Neural cell (in vitro differentiated cells): ENCODE data around the gene OVCH1. TPM values are rescaled to one million over a fixed set of nuclear protein-coding genes. Genes with fewer than 3 reads are reported as not detected.

ENCODE experiments used
- H2AFZ ChIP-seq: fragments of 200-600, 300-800 bp; sonication (generic), shearing (Covaris generic); 2 replicates; pipeline ENCODE4 v1.6.0; 2014; ENCODE audit warnings: low read depth, mild to moderate bottlenecking, antibody characterized with exemption, low read length, moderate library complexity
- H3F3A ChIP-seq: fragments of 200-600 bp; shearing (Covaris generic); 2 replicates; pipeline ENCODE4 v1.6.1; 2016; ENCODE audit warnings: mild to moderate bottlenecking, moderate library complexity, mixed read lengths, antibody characterized with exemption, low read length; ENCODE audit not compliant: insufficient read depth, poor library complexity, severe bottlenecking
- H3K27ac ChIP-seq: fragments of 200-600, 300-800 bp; sonication (generic), shearing (Covaris generic); 2 replicates; pipeline ENCODE4 v1.5.1; 2014; ENCODE audit warnings: mild to moderate bottlenecking, low read length, moderate library complexity
- H3K27me3 ChIP-seq: fragments of 300-800, 200-600 bp; sonication (generic), shearing (Covaris generic); 2 replicates; pipeline ENCODE4 v1.6.0; 2014; ENCODE audit warnings: mild to moderate bottlenecking, low read depth, low read length, moderate library complexity; ENCODE audit not compliant: insufficient read depth
- H3K36me3 ChIP-seq: fragments of 300-800, 200-600 bp; sonication (generic), shearing (Covaris generic); 2 replicates; pipeline ENCODE4 v1.5.1; 2014; ENCODE audit warnings: mild to moderate bottlenecking, antibody characterized with exemption, low read length, moderate library complexity; ENCODE audit not compliant: insufficient read depth
- H3K4me2 ChIP-seq: fragments of 300-800, 200-600 bp; sonication (generic), shearing (Covaris generic); 2 replicates; pipeline ENCODE4 v1.6.0; 2014; ENCODE audit warnings: mild to moderate bottlenecking, low read length
- H3K4me3 ChIP-seq: fragments of 300-800, 200-600 bp; sonication (generic), shearing (Covaris generic); 2 replicates; pipeline ENCODE4 v1.5.1; 2014; ENCODE audit warnings: mild to moderate bottlenecking, low read length, moderate library complexity
- H3K79me2 ChIP-seq: fragments of 200-600 bp; shearing (Covaris generic); replicated peaks from 2 replicates; pipeline ENCODE4 v1.6.0; 2014; ENCODE audit warnings: mild to moderate bottlenecking, low read length, moderate library complexity; ENCODE audit not compliant: insufficient read depth
- H3K9ac ChIP-seq: fragments of 300-800, 200-600 bp; sonication (generic), shearing (Covaris generic); 2 replicates; pipeline ENCODE4 v1.6.1; 2016; ENCODE audit warnings: mild to moderate bottlenecking, low read length, mixed read lengths
- H3K9me2 ChIP-seq: fragments of 200-600 bp; shearing (Covaris generic); 2 replicates; pipeline ENCODE4 v1.6.1; 2016; ENCODE audit warnings: mild to moderate bottlenecking, low read length, mixed read lengths; ENCODE audit not compliant: insufficient read depth
- H3K9me3 ChIP-seq: fragments of 200-600, 300-800 bp; sonication (generic), shearing (Covaris generic); 2 replicates; pipeline ENCODE4 v1.6.1; 2016; ENCODE audit warnings: mild to moderate bottlenecking, mixed run types, low read length, moderate library complexity, mixed read lengths
- H4K20me1 ChIP-seq: fragments of 200-600 bp; shearing (Covaris generic); 2 replicates; pipeline ENCODE4 v1.6.1; 2016; ENCODE audit warnings: mild to moderate bottlenecking, mixed run types; ENCODE audit not compliant: insufficient read depth
- CTCF ChIP-seq: fragments of 450-650 bp; IDR thresholded peaks from 2 replicates; pipeline ENCODE4 v1.5.1; 2014; ENCODE audit warnings: antibody characterized with exemption, mild to moderate bottlenecking, moderate library complexity; ENCODE audit not compliant: poor library complexity, severe bottlenecking
- EP300 ChIP-seq: fragments of 450-650 bp; conservative IDR thresholded peaks from 2 replicates; pipeline ENCODE4 v1.6.1; 2014; ENCODE audit warnings: antibody characterized with exemption, mild to moderate bottlenecking, moderate library complexity; ENCODE audit not compliant: poor library complexity, severe bottlenecking
- EZH2 ChIP-seq: fragments of 200-600, 300-800 bp; shearing (Covaris generic), sonication (generic); IDR thresholded peaks from 2 replicates; pipeline ENCODE4 v1.6.1; 2014; ENCODE audit warnings: antibody characterized with exemption, low read length, borderline replicate concordance, mild to moderate bottlenecking; ENCODE audit not compliant: insufficient read depth, poor library complexity, severe bottlenecking
- MXI1 ChIP-seq: fragments of 450-650 bp; conservative IDR thresholded peaks from 2 replicates; pipeline ENCODE4 v1.6.1; 2014; ENCODE audit warnings: antibody characterized with exemption, mild to moderate bottlenecking; ENCODE audit not compliant: poor library complexity, severe bottlenecking
- POLR2AphosphoS5 ChIP-seq: IDR thresholded peaks from 2 replicates; pipeline ENCODE4 v1.6.1; 2012
- RAD21 ChIP-seq: fragments of 450-650 bp; conservative IDR thresholded peaks from 2 replicates; pipeline ENCODE4 v1.6.1; 2014; ENCODE audit warnings: antibody characterized with exemption, mild to moderate bottlenecking, moderate library complexity
- REST ChIP-seq: IDR thresholded peaks from 2 replicates; pipeline ENCODE4 v1.6.1; 2012; ENCODE audit warnings: borderline replicate concordance
- SMC3 ChIP-seq: fragments of 450-650 bp; conservative IDR thresholded peaks from 2 replicates; pipeline ENCODE4 v1.6.1; 2014; ENCODE audit warnings: antibody characterized with exemption, mild to moderate bottlenecking, moderate library complexity; ENCODE audit not compliant: poor library complexity
- TAF1 ChIP-seq: IDR thresholded peaks from 2 replicates; pipeline ENCODE4 v1.6.1; 2012; ENCODE audit warnings: low read depth
- polyA plus RNA-seq: library from polyadenylated mRNA; depleted of rRNA; stranded (reverse); fragments of >200 nt; gene quantifications from 2 replicates; pipeline ENCODE4 v1.2.3, GENCODE V29; 2014

The OVCH1 gene
- polyA plus RNA-seq, 1 donor from 2014 or later = 0.83 TPM

- Histone ChIP-seq H3F3A (no peaks in the 10 kb centered on the region), H3K9me3 (no peaks in the 10 kb centered on the region), H3K9me2 (no peaks in the 10 kb centered on the region), H2AFZ (no peak overlapping the region), H3K4me2 (no peak overlapping the region), H3K27me3 (no peaks in the 10 kb centered on the region), H3K4me3 (no peak overlapping the region), H3K36me3 (no peaks in the 10 kb centered on the region), H3K9ac (no peak overlapping the region), H4K20me1 (no peaks in the 10 kb centered on the region), H3K27ac (no peak overlapping the region), H3K79me2 (no peaks in the 10 kb centered on the region)
- TF ChIP-seq CTCF = no peak
Observed at GRCh38 chr12:29508949-29509348, 11.5 kb upstream of the OVCH1 start.

GRCh38 chr12:29505122-29505521, 7.6 kb upstream of the OVCH1 start:
- H3K4me3 ChIP-seq = no peak overlapping the region
- no peaks in the 10 kb centered on the region for H3K36me3 ChIP-seq
- no peak overlapping the region for H3K4me2 ChIP-seq
- no peaks in the 10 kb centered on the region for H3K79me2 ChIP-seq
- H2AFZ ChIP-seq = no peak overlapping the region
- no peaks in the 10 kb centered on the region for H4K20me1 ChIP-seq
- no peaks in the 10 kb centered on the region for H3K9me2 ChIP-seq
- H3K27ac ChIP-seq = no peak overlapping the region
- H3K9ac ChIP-seq = no peak overlapping the region
- no peak for TF ChIP-seq RAD21
- TF ChIP-seq SMC3 = no peak
- no peak for TF ChIP-seq POLR2AphosphoS5
- no peak for TF ChIP-seq EZH2
- TF ChIP-seq MXI1 = no peak
- no peak for TF ChIP-seq REST
- no peak for TF ChIP-seq CTCF
- TF ChIP-seq EP300 = no peak
- TF ChIP-seq TAF1 = no peak
- H3F3A ChIP-seq = no peaks in the 10 kb centered on the region
- no peaks in the 10 kb centered on the region for H3K27me3 ChIP-seq
- no peaks in the 10 kb centered on the region for H3K9me3 ChIP-seq
